ENCODE results near the gene B3GALT6.

The B3GALT6 gene

GRCh38 chr1:1250786-1251284 is 18.8 kb downstream of the B3GALT6 start:
- ChIA-PET CTCF (interaction anchor here (0.9 to 3.7 kb wide), 27 partner anchors 9 to 270 kb away, joined by 3 to 54 read pairs (median 4); partner anchors contain the start of gene PERM1), POLR2A (interaction anchor here (0.5 to 0.6 kb wide), 2 partner anchors 43 to 73 kb away, joined by 3 read pairs; no protein-coding TSS in a partner anchor)
- DNase-seq (ENCODE audit: extremely low spot score) = peak; percentile 83
- no peak for TF ChIP-seq CTCF (IDR thresholded peaks at IDR 0.05; ENCODE audit: control extremely low read depth, extremely low read depth, low read depth, missing control alignments)

- POLR2A ChIA-PET = no interaction called here
- no peak for TF ChIP-seq CTCF (IDR thresholded peaks at IDR 0.05; ENCODE audit: control extremely low read depth, extremely low read depth, low read depth, missing control alignments)
- CTCF ChIA-PET = no interaction called here
- no peak for DNase-seq (ENCODE audit: extremely low spot score)
Measured at GRCh38 chr1:1253314-1253713, 21.3 kb downstream of the B3GALT6 start.

- ChIA-PET POLR2A (no interaction called here), CTCF (interaction anchor here (1.0 kb wide), 1 partner anchor 131 kb away, joined by 4 read pairs; no protein-coding TSS in a partner anchor)
- DNase-seq (ENCODE audit: extremely low spot score) = no peak
- TF ChIP-seq CTCF (IDR thresholded peaks at IDR 0.05; ENCODE audit: control extremely low read depth, extremely low read depth, low read depth, missing control alignments) = no peak
Measured at GRCh38 chr1:1253972-1254666, 22.1 kb downstream of the B3GALT6 start.

- TF ChIP-seq CTCF (IDR thresholded peaks at IDR 0.05; ENCODE audit: control extremely low read depth, extremely low read depth, low read depth, missing control alignments) = no peak
- no peak for DNase-seq (ENCODE audit: extremely low spot score)
- CTCF ChIA-PET = interaction anchor here (1.0 kb wide), 1 partner anchor 132 kb away, joined by 4 read pairs; no protein-coding TSS in a partner anchor
- POLR2A ChIA-PET = no interaction called here
Measured at GRCh38 chr1:1254667-1254998, 22.6 kb downstream of the B3GALT6 start.

- POLR2A ChIA-PET = interaction anchor here (0.5 kb wide), 1 partner anchor 11 kb away, joined by 3 read pairs; no protein-coding TSS in a partner anchor
- DNase-seq (ENCODE audit: extremely low spot score) = no peak
- no peak for TF ChIP-seq CTCF (IDR thresholded peaks at IDR 0.05; ENCODE audit: control extremely low read depth, extremely low read depth, low read depth, missing control alignments)
- CTCF ChIA-PET = interaction anchor here (1.0 kb wide), 1 partner anchor 132 kb away, joined by 4 read pairs; no protein-coding TSS in a partner anchor
Measured at GRCh38 chr1:1255078-1255477, 23.0 kb downstream of the B3GALT6 start.

GRCh38 chr1:1255611-1256010 is 23.6 kb downstream of the B3GALT6 start:
- POLR2A ChIA-PET = no interaction called here
- no peak for DNase-seq (ENCODE audit: extremely low spot score)
- CTCF ChIA-PET = no interaction called here
- no peak for TF ChIP-seq CTCF (IDR thresholded peaks at IDR 0.05; ENCODE audit: control extremely low read depth, extremely low read depth, low read depth, missing control alignments)
